Choroid plexus epithelial cell (primary cell): ENCODE results near the gene PEX10.

Experiments
- DNase-seq: peaks from one replicate; pipeline ENCODE4 v3.0.0-alpha.2; 2010; ENCODE audit warnings: low read depth
- H3K4me3 ChIP-seq: 2 replicates; pipeline ENCODE4 v1.5.1; 2011; ENCODE audit warnings: low read depth, mild to moderate bottlenecking, control low read depth, low read length, moderate library complexity
- CTCF ChIP-seq: conservative IDR thresholded peaks from 2 replicates; pipeline ENCODE4 v1.5.1; 2011; ENCODE audit warnings: low read depth, mild to moderate bottlenecking, control low read depth, inconsistent platforms, low read length, moderate library complexity

PEX10 gene

DNA sequence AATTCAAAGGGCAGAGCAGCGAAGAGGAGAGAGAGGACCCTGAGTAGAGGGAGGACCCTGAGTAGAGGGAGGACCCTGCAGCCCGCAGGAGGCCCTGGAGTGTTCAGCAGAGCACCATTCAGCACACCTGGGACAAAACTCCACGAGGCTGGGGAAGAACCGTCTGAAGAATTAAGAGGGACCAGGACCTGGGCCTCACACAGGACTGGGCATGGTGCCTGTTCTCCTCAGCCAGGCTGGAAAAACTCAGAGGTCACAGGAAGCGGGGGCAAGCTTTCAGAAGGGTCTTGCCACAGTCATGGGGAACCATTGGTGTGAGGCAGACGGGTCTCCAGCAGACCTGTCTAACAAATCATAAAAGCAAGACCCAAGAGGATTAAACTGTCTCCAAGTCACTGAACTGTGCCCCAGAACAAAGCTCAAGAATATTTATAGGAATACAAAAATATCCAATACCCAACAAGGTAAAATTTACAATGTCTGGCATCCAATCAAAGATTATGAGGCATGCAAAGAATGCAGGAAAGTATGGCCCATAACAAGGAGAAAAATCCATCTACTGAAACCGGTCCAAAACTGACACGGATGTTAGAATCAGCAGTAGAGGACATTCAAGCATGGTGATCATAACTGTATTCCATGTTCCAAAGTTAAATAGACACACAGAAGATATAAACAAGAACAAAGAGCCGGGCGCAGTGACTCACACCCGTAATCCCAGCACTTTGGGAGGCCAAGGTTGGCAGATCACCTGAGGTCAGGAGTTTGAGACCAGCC, 51.6 kb downstream of the PEX10 start:
- no peak for DNase-seq
- no peak for TF ChIP-seq CTCF
- no peak overlapping the region for H3K4me3 ChIP-seq

GRCh38 chr1:2358651-2359640, 53.4 kb downstream of the PEX10 start:
- H3K4me3 ChIP-seq: no peak overlapping the region
- DNase-seq: no peak
- TF ChIP-seq CTCF: no peak

GRCh38 chr1:2358072-2358471, 54.3 kb downstream of the PEX10 start:
- no peak for TF ChIP-seq CTCF
- no peak for DNase-seq
- H3K4me3 ChIP-seq: no peak overlapping the region

- no peak overlapping the region for H3K4me3 ChIP-seq
- DNase-seq: no peak
- no peak for TF ChIP-seq CTCF
Observed at GRCh38 chr1:2356911-2357845, 55.2 kb downstream of the PEX10 start.

DNA sequence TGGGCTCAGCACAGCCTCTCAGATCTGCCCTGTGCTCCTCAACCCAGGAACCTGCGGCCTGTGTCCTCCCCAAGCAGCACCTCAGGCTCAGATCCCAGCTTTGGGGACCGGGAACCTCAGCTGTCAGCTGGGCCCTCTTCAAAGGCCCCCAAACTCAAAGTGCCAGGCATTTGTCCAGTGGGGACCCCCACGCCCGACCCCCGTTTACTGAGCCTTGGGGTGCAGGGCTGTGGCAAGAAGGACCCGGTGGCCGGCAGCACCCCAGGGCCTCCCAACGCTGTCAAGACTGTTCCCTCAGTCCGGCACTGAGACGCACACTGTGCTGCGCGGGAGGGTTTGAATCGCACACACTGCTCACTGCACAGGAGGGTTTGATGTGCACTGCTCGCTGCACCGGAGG, 56.0 kb downstream of the PEX10 start:
- TF ChIP-seq CTCF: no peak
- no peak for DNase-seq
- H3K4me3 ChIP-seq: no peak overlapping the region
